AG04450 (cell line): ENCODE measurements around the gene CCDC12. TPM values are rescaled to one million over a fixed set of nuclear protein-coding genes. Genes with fewer than 3 reads are reported as not detected.

Experiments
- CTCF ChIA-PET: fragments of 300-600, 350-600 bp; formaldehyde crosslinking; extraction: SDS; loops from one replicate; lab custom pipeline; 2022; ENCODE audit warnings: antibody characterized with exemption, inconsistent platforms; lab: Charles Lee
- POLR2A ChIA-PET: fragments of 350-600 bp; formaldehyde crosslinking; extraction: SDS; loops from one replicate; lab custom pipeline; 2021; ENCODE audit warnings: antibody characterized with exemption, inconsistent platforms; lab: Yijun Ruan, JAX
- DNase-seq: peaks from one replicate; pipeline ENCODE4 v3.0.0-alpha.2; 2011; ENCODE audit warnings: low read depth, low spot score
- H3K27ac ChIP-seq: one replicate; pipeline ENCODE4 v1.5.1; 2012; ENCODE audit warnings: low read depth, low read length, control low read depth
- H3K27me3 ChIP-seq: one replicate; pipeline ENCODE4 v1.6.0; 2012; ENCODE audit warnings: low read length; ENCODE audit not compliant: control insufficient read depth, insufficient read depth
- H3K4me3 ChIP-seq: 2 replicates; pipeline ENCODE4 v1.5.1; 2011; ENCODE audit warnings: mild to moderate bottlenecking, low read depth, low read length, control low read depth
- H3K9me3 ChIP-seq: 2 replicates; pipeline ENCODE4 v1.5.1; 2012; ENCODE audit warnings: low read length; ENCODE audit not compliant: control insufficient read depth, insufficient read depth
- polyA plus RNA-seq: library from polyadenylated mRNA; depleted of rRNA; stranded (reverse); fragments of >200 nt; gene quantifications from 2 replicates; pipeline ENCODE4 v1.2.3, GENCODE V29; 2011
- TF ChIP-seq, protein P1 (sequence below): IDR thresholded peaks from 2 replicates; pipeline ENCODE4 v1.5.1; 2011; ENCODE audit warnings: low read depth, low read length, control low read depth, inconsistent platforms

Gene CCDC12
- polyA plus RNA-seq, 1 experiment, result 18.3 TPM

- DNase-seq, result no peak
- H3K27ac ChIP-seq, result peak overlapping the region; percentile 11
- ChIA-PET POLR2A (no interaction called here), CTCF (interaction anchor here (0.9 to 5.7 kb wide), 2 partner anchors 8 to 21 kb away, joined by 3 to 52 read pairs; no protein-coding TSS in a partner anchor)
- H3K4me3 ChIP-seq, result no peak overlapping the region
- no peaks in the 10 kb centered on the region for H3K27me3 ChIP-seq
- H3K9me3 ChIP-seq, result 0 out of 2 replicates have a peak, but pooled peaks cover 2% of the 10 kb centered on the region
- TF ChIP-seq, protein P1, sequence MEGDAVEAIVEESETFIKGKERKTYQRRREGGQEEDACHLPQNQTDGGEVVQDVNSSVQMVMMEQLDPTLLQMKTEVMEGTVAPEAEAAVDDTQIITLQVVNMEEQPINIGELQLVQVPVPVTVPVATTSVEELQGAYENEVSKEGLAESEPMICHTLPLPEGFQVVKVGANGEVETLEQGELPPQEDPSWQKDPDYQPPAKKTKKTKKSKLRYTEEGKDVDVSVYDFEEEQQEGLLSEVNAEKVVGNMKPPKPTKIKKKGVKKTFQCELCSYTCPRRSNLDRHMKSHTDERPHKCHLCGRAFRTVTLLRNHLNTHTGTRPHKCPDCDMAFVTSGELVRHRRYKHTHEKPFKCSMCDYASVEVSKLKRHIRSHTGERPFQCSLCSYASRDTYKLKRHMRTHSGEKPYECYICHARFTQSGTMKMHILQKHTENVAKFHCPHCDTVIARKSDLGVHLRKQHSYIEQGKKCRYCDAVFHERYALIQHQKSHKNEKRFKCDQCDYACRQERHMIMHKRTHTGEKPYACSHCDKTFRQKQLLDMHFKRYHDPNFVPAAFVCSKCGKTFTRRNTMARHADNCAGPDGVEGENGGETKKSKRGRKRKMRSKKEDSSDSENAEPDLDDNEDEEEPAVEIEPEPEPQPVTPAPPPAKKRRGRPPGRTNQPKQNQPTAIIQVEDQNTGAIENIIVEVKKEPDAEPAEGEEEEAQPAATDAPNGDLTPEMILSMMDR, result no peak
Measured at GRCh38 chr3:46930945-46931403, 45.6 kb downstream of the CCDC12 start.

GRCh38 chr3:46930166-46930944 lies 46.2 kb downstream of the CCDC12 start:
- CTCF ChIA-PET, result interaction anchor here (0.9 kb wide), 1 partner anchor 21 kb away, joined by 3 read pairs; no protein-coding TSS in a partner anchor
- no peaks in the 10 kb centered on the region for H3K27me3 ChIP-seq
- 0 out of 2 replicates have a peak, but pooled peaks cover 2% of the 10 kb centered on the region for H3K9me3 ChIP-seq
- no peak overlapping the region for H3K4me3 ChIP-seq
- no peak for DNase-seq
- POLR2A ChIA-PET, result no interaction called here
- H3K27ac ChIP-seq, result peak overlapping the region; percentile 11
- TF ChIP-seq, protein P1, result no peak

GRCh38 chr3:46929324-46929723 lies 47.2 kb downstream of the CCDC12 start:
- no peak for DNase-seq
- Histone ChIP-seq H3K9me3 (0 out of 2 replicates have a peak, but pooled peaks cover 2% of the 10 kb centered on the region), H3K27me3 (no peaks in the 10 kb centered on the region), H3K27ac (no peak overlapping the region), H3K4me3 (no peak overlapping the region)
- TF ChIP-seq, protein P1, result no peak
- POLR2A ChIA-PET, result no interaction called here
- CTCF ChIA-PET, result interaction anchor here (0.6 to 1.8 kb wide), 3 partner anchors 20 to 442 kb away, joined by 5 to 18 read pairs (median 6); no protein-coding TSS in a partner anchor

- Histone ChIP-seq H3K27me3 (no peaks in the 10 kb centered on the region), H3K4me3 (no peak overlapping the region), H3K27ac (no peak overlapping the region), H3K9me3 (0 out of 2 replicates have a peak, but pooled peaks cover 2% of the 10 kb centered on the region)
- TF ChIP-seq, protein P1, result no peak
- ChIA-PET POLR2A (no interaction called here), CTCF (interaction anchor here (0.7 to 1.8 kb wide), 3 partner anchors 19 to 396 kb away, joined by 3 to 5 read pairs (median 3); no protein-coding TSS in a partner anchor)
- DNase-seq, result no peak
Measured at GRCh38 chr3:46928282-46928681, 48.3 kb downstream of the CCDC12 start.

GRCh38 chr3:46927718-46928073 lies 48.8 kb downstream of the CCDC12 start:
- Histone ChIP-seq H3K27ac (no peak overlapping the region), H3K4me3 (no peak overlapping the region), H3K27me3 (no peaks in the 10 kb centered on the region), H3K9me3 (0 out of 2 replicates have a peak, but pooled peaks cover 2% of the 10 kb centered on the region)
- TF ChIP-seq, protein P1, result no peak
- ChIA-PET POLR2A (no interaction called here), CTCF (interaction anchor here (0.7 to 1.8 kb wide), 3 partner anchors 18 to 396 kb away, joined by 3 to 5 read pairs (median 3); no protein-coding TSS in a partner anchor)
- no peak for DNase-seq
